Gastrocnemius medialis (tissue), 4 donors: ENCODE results near the gene LHFPL6. TPM values are rescaled to one million over a fixed set of nuclear protein-coding genes. Genes with fewer than 3 reads are reported as not detected.
A peak's percentile ranks its signal among the peaks of the same experiment; 100 is the strongest.

Experiments
- ATAC-seq, 2 donors: fragments of 150-250 bp; one replicate each; pipeline ENCODE4 v1.9.1; 2016
- DNase-seq, 2 donors: peaks; one replicate each; pipeline ENCODE4 v3.0.0-alpha.2; 2019
- H3K27ac ChIP-seq, 4 donors: fragments of 200-600 bp; sonication (generic); 1 replicate in 1 of 4; 2 replicates in 3 of 4; pipeline ENCODE4 v1.5.1; 2016 to 2018; ENCODE audit warnings: mild to moderate bottlenecking in 2 of 4, moderate library complexity in 1 of 4
- H3K27me3 ChIP-seq, 3 donors: fragments of 200-600 bp; sonication (generic) in 2 of 3; 1 replicate in 1 of 3; 2 replicates in 2 of 3; pipeline versions ENCODE4 v1.5.1 to v1.6.0; 2016 to 2019; ENCODE audit warnings: mild to moderate bottlenecking in 1 of 3, moderate library complexity in 1 of 3
- H3K36me3 ChIP-seq, 2 donors: fragments of 200-600 bp; sonication (generic) in 1 of 2; one replicate each; pipeline ENCODE4 v1.5.1; 2017 to 2018
- H3K4me1 ChIP-seq, 2 donors: fragments of 200-600 bp; sonication (generic) in 1 of 2; one replicate each; pipeline ENCODE4 v1.5.1; 2016 to 2017; ENCODE audit warnings: mild to moderate bottlenecking in 2 of 2
- H3K4me3 ChIP-seq, 4 donors: fragments of 200-600 bp; sonication (generic) in 3 of 4; 1 replicate in 1 of 4; 2 replicates in 3 of 4; pipeline ENCODE4 v1.5.1; 2016 to 2019; ENCODE audit warnings: mild to moderate bottlenecking in 2 of 4
- H3K9me3 ChIP-seq, 3 donors: fragments of 200-600 bp; sonication (generic) in 2 of 3; 1 replicate in 1 of 3; 2 replicates in 2 of 3; pipeline ENCODE4 v1.5.1; 2016 to 2019
- POLR2A ChIP-seq, 2 donors: fragments of 450-650 bp; IDR thresholded peaks; one replicate each; pipeline ENCODE4 v1.6.1; 2017; ENCODE audit warnings: antibody characterized with exemption in 2 of 2, mild to moderate bottlenecking in 2 of 2, moderate library complexity in 2 of 2
- in situ Hi-C, 4 donors: fragments of 200-750 bp; cut with MboI; loops; one replicate each; pipeline versions ENCODE4 v1.15.0 to v1.8.0; 2017; ENCODE audit warnings: low sequenced_read_pairs in 4 of 4
- intact Hi-C: fragments of 100-400 bp; cut with DNase I; formaldehyde crosslinking; loops from one replicate; pipeline ENCODE4 v1.15.1; 2023; ENCODE audit warnings: low total_unique reads
- total RNA-seq, 4 donors: library from RNA; depleted of rRNA; stranded (reverse); fragments of >200 nt; gene quantifications; one replicate each; pipeline versions ENCODE4 v1.1.0 to v1.2.3, GENCODE V29; 2016
- TF ChIP-seq, protein P1 (sequence below), 5 experiments: fragments of 450-650 bp in 3 of 5; fragments of 200-600 bp in 2 of 5; sonication (generic) in 2 of 5; IDR thresholded peaks in 4 of 5; conservative IDR thresholded peaks in 1 of 5; 1 replicate in 4 of 5; 2 replicates in 1 of 5; pipeline ENCODE4 v1.5.1; 2016 to 2019; ENCODE audit warnings: antibody characterized with exemption in 5 of 5, mild to moderate bottlenecking in 3 of 5, moderate library complexity in 3 of 5

LHFPL6 gene
- total RNA-seq, 4 donors from 2014 or later: 12.7 to 26.3 (median 16.0) TPM

DNA sequence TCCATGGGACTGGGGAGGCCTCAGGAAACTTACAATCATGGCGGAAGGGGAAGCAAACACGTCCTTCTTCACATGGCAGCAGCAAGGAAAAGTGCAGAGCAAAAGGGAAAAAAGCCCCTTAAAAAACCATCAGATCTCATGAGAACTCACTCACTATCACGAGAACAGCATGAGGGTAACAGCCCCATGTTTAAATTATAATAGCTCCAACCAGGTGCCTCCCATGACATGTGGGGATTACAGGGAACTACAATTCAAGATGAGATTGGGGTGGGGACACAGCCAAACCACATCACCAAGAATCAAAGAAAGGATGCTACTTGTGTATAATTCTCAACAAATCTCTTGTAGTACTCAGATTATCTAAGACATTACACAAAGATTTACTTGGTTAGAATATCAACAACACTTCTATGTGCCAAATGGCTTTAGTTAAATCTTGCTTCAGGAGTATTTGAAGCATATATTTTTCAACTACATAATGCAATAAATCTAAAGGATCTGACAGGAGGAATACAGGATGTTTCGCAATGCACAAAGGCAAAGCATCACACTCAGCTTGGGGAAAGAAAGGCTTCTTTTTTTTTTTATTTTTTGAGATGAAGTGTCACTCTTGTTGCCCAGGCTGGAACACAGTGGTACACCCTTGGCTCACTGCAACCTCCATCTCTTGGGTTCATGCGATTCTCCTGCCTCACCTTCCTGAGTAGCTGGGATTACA is 180.0 kb downstream of the LHFPL6 start:
- Histone ChIP-seq H3K27me3 (no peaks in the 10 kb centered on the region), H3K4me1 (peaks cover 0 to 10% of the 10 kb centered on the region in 2 donors), H3K9me3 (no peaks in the 10 kb centered on the region), H3K27ac (no peak overlapping the region), H3K36me3 (no peaks in the 10 kb centered on the region), H3K4me3 (no peak overlapping the region)
- in situ Hi-C loops (no loop called here), intact Hi-C loops (no loop called here)
- ATAC-seq (no peak), DNase-seq (no peak)
- TF ChIP-seq POLR2A (IDR thresholded peaks at IDR 0.05): no peak
- TF ChIP-seq, protein P1, sequence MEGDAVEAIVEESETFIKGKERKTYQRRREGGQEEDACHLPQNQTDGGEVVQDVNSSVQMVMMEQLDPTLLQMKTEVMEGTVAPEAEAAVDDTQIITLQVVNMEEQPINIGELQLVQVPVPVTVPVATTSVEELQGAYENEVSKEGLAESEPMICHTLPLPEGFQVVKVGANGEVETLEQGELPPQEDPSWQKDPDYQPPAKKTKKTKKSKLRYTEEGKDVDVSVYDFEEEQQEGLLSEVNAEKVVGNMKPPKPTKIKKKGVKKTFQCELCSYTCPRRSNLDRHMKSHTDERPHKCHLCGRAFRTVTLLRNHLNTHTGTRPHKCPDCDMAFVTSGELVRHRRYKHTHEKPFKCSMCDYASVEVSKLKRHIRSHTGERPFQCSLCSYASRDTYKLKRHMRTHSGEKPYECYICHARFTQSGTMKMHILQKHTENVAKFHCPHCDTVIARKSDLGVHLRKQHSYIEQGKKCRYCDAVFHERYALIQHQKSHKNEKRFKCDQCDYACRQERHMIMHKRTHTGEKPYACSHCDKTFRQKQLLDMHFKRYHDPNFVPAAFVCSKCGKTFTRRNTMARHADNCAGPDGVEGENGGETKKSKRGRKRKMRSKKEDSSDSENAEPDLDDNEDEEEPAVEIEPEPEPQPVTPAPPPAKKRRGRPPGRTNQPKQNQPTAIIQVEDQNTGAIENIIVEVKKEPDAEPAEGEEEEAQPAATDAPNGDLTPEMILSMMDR (IDR thresholded peaks at IDR 0.05 in 4 of 5, conservative IDR thresholded peaks at IDR 0.05 in 1 of 5): no peak

DNA sequence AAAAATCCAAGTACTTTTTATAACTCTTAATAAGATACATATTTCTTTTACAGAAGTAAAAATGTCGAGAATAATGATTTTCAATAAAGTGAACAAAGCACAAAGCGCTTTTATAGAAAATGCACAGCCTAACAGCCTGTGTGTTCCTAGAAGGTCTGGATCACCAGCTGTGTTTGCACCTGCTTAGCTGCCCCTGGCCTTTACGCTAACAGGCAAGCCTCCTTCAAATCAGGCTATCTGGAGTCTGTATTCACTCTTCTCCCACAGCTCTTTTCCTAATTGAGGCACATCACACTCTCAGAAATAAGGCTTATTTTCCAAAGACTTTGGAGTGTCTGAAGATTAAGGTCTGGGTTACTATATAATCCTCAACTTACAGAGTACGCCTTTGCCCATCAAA is 183.1 kb downstream of the LHFPL6 start:
- no peak for DNase-seq
- Histone ChIP-seq H3K27ac (no peak overlapping the region), H3K27me3 (no peaks in the 10 kb centered on the region), H3K4me3 (no peak overlapping the region), H3K36me3 (no peaks in the 10 kb centered on the region), H3K9me3 (no peaks in the 10 kb centered on the region), H3K4me1 (peaks cover 7 to 31% of the 10 kb centered on the region in 2 donors)
- intact Hi-C loops: loop anchor here (5.0 to 10.0 kb wide), 2 partner anchors 37 to 195 kb away; no protein-coding TSS in a partner anchor
- in situ Hi-C loops: no loop called here
- ATAC-seq: no peak
- TF ChIP-seq, protein P1 (IDR thresholded peaks at IDR 0.05 in 4 of 5, conservative IDR thresholded peaks at IDR 0.05 in 1 of 5): no peak
- TF ChIP-seq POLR2A (IDR thresholded peaks at IDR 0.05): no peak

DNA sequence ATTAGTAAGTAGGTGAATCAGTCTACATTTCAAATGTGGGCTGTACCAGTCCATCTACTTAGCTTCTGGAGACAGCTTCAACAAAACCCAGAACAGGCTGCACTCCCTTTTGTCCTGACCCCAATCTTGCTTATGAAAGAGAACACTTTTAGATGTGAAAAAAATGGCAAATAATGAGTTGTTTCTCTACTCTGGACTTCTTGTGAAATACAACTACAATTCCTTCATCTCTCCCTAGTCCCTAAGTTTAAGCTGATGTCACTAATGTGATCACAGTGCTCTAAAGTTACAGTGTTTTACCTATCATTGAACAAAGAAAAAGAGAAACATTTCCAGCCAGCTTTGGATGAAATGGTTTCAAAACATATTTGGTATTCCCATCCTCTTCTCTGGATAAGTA is 183.9 kb downstream of the LHFPL6 start:
- intact Hi-C loops: loop anchor here (5.0 to 10.0 kb wide), 2 partner anchors 38 to 196 kb away; no protein-coding TSS in a partner anchor
- no peak for TF ChIP-seq POLR2A (IDR thresholded peaks at IDR 0.05)
- TF ChIP-seq, protein P1 (IDR thresholded peaks at IDR 0.05 in 4 of 5, conservative IDR thresholded peaks at IDR 0.05 in 1 of 5): no peak
- Histone ChIP-seq H3K4me3 (no peak overlapping the region), H3K36me3 (no peaks in the 10 kb centered on the region), H3K4me1 (peaks cover 7 to 38% of the 10 kb centered on the region in 2 donors), H3K9me3 (no peaks in the 10 kb centered on the region), H3K27ac (no peak overlapping the region), H3K27me3 (no peaks in the 10 kb centered on the region)
- DNase-seq: no peak
- ATAC-seq: peak in 1 of 2 donors; percentile 28
- in situ Hi-C loops: no loop called here

DNA sequence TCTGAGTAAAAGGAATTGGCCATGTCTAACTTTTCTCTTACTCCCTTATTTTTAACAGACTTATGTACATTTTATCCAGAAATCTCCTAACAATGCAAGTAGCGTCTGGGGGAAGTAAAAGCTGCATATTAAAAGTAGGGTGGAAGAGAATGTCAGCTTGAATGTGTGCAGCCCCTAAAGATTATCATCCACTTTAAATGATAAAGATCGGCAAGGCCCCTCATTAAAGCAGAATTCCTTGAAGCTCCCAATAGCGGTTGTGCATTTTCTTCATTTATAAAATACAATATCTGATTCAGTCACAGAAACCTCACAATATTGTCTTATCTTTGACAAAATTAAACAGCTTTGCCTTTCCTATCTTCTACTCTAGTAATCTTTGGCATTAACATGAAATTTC is 184.6 kb downstream of the LHFPL6 start:
- H3K4me1 ChIP-seq: peaks cover 7 to 40% of the 10 kb centered on the region in 2 donors

More for the DNA sequence above, 184.6 kb downstream of the LHFPL6 start:
- no peak for ATAC-seq
- no peaks in the 10 kb centered on the region for H3K27me3 ChIP-seq
- H3K36me3 ChIP-seq: no peaks in the 10 kb centered on the region
- intact Hi-C loops (loop anchor here (5.0 to 10.0 kb wide), 2 partner anchors 39 to 196 kb away; no protein-coding TSS in a partner anchor), in situ Hi-C loops (no loop called here)
- no peaks in the 10 kb centered on the region for H3K9me3 ChIP-seq
- no peak overlapping the region for H3K4me3 ChIP-seq
- H3K27ac ChIP-seq: no peak overlapping the region
- DNase-seq: no peak
- TF ChIP-seq POLR2A (IDR thresholded peaks at IDR 0.05): no peak
- TF ChIP-seq, protein P1 (IDR thresholded peaks at IDR 0.05 in 4 of 5, conservative IDR thresholded peaks at IDR 0.05 in 1 of 5): no peak
